ENCODE measurements around the gene SIGLECL1.

DNA sequence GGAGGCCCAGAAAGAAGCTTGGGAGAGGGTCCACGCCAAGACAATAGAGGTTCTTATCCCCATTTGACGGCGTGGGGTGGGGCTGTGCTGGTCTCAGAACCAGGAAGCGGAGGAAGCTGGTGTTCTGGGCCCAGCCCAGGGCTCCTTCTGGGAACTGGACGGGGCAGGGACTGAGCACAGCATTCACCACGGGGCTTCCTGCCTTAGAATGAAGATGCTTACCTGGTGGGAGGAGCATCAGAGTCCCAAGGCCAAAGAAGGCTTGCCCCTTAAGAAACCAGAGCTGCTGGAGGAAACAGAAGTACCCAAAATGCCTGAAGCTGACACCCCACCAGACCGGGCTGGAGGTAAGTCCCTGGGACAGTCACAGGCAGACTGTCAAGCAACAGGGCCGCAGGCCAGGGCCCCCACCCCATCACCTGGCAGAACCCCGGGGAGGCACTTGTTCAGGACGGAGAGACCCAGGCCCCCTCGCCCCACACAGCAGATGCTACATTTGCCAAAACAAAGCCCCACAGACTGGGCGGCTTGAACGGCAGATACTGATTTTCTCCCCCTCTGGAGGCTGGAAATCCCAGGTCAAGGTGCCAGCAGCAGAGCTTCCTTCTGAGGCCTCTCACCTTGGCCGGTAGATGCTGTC is 42.8 kb downstream of the SIGLECL1 start:
- TF ChIP-seq, protein P1, sequence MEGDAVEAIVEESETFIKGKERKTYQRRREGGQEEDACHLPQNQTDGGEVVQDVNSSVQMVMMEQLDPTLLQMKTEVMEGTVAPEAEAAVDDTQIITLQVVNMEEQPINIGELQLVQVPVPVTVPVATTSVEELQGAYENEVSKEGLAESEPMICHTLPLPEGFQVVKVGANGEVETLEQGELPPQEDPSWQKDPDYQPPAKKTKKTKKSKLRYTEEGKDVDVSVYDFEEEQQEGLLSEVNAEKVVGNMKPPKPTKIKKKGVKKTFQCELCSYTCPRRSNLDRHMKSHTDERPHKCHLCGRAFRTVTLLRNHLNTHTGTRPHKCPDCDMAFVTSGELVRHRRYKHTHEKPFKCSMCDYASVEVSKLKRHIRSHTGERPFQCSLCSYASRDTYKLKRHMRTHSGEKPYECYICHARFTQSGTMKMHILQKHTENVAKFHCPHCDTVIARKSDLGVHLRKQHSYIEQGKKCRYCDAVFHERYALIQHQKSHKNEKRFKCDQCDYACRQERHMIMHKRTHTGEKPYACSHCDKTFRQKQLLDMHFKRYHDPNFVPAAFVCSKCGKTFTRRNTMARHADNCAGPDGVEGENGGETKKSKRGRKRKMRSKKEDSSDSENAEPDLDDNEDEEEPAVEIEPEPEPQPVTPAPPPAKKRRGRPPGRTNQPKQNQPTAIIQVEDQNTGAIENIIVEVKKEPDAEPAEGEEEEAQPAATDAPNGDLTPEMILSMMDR (IDR thresholded peaks at IDR 0.05), result no peak
- TF ChIP-seq POLR2A (IDR thresholded peaks at IDR 0.05) (no peak), POLR2AphosphoS5 (IDR thresholded peaks at IDR 0.05) (no peak), EP300 (IDR thresholded peaks at IDR 0.05) (no peak)

Data from gastroesophageal sphincter (tissue), 3 donors.